T-helper 1 cell treated with Interleukin-12 subunit alpha and Interleukin-12 subunit beta and Interleukin-4 antibody, amounts not matched to agents 30 ng/mL and 1 ng/mL, for 36 hours (primary cell): ENCODE data around the gene TRMT112. TPM values are rescaled to one million over a fixed set of nuclear protein-coding genes. Genes with fewer than 3 reads are reported as not detected.

Source experiments
- intact Hi-C: fragments of 100-400 bp; cut with micrococcal nuclease; formaldehyde crosslinking; loops from one replicate; pipeline ENCODE4 v1.15.1; 2024
- total RNA-seq: library from RNA; stranded (reverse); gene quantifications from 2 replicates; pipeline ENCODE4 v1.2.3, GENCODE V29; 2022

Gene TRMT112
- total RNA-seq, 1 donor from 2014 or later, result 187 TPM

- intact Hi-C loops, result no loop called here
Measured at GRCh38 chr11:64352099-64352994, 35.0 kb upstream of the TRMT112 start.

- intact Hi-C loops, result no loop called here
Measured at GRCh38 chr11:64351136-64351631, 33.8 kb upstream of the TRMT112 start.

- intact Hi-C loops, result no loop called here
Measured at GRCh38 chr11:64349404-64349803, 32.0 kb upstream of the TRMT112 start.

GRCh38 chr11:64349025-64349387 lies 31.6 kb upstream of the TRMT112 start:
- intact Hi-C loops, result no loop called here

- intact Hi-C loops, result no loop called here
Measured at GRCh38 chr11:64348383-64349024, 31.1 kb upstream of the TRMT112 start.

GRCh38 chr11:64347193-64347867 lies 30.0 kb upstream of the TRMT112 start:
- intact Hi-C loops, result no loop called here

- intact Hi-C loops, result no loop called here
Measured at GRCh38 chr11:64344787-64345186, 27.4 kb upstream of the TRMT112 start.

GRCh38 chr11:64343767-64344559 lies 26.6 kb upstream of the TRMT112 start:
- intact Hi-C loops, result loop anchor here (2.0 kb wide), 1 partner anchor 97 kb away; the partner anchor contains the start of gene PPP1R14B

- intact Hi-C loops, result loop anchor here (1.0 to 2.0 kb wide), 2 partner anchors 16 to 96 kb away; partner anchors contain the start of genes PPP1R14B and RPS6KA4
Measured at GRCh38 chr11:64342869-64343745, 25.7 kb upstream of the TRMT112 start.

GRCh38 chr11:64341851-64342791 lies 24.8 kb upstream of the TRMT112 start:
- intact Hi-C loops, result loop anchor here (1.0 to 2.0 kb wide), 4 partner anchors 17 to 101 kb away; partner anchors contain the start of genes FKBP2, PPP1R14B and RPS6KA4

GRCh38 chr11:64341429-64341828 lies 24.1 kb upstream of the TRMT112 start:
- intact Hi-C loops, result loop anchor here (2.0 kb wide), 2 partner anchors 73 to 101 kb away; partner anchors contain the start of gene FKBP2

- intact Hi-C loops, result loop anchor here (1.0 to 2.0 kb wide), 4 partner anchors 23 to 100 kb away; partner anchors contain the start of genes ESRRA, FKBP2 and PRDX5
Measured at GRCh38 chr11:64340671-64341335, 23.4 kb upstream of the TRMT112 start.

- intact Hi-C loops, result loop anchor here (1.0 to 2.0 kb wide), 4 partner anchors 22 to 99 kb away; partner anchors contain the start of genes ESRRA, FKBP2 and PRDX5
Measured at GRCh38 chr11:64339754-64340408, 22.5 kb upstream of the TRMT112 start, which contains the start of gene CCDC88B. Gene CCDC88B (plus strand): TSS chr11:64340204. CDS start chr11:64340267, 63 bp downstream.

- intact Hi-C loops, result no loop called here
Measured at GRCh38 chr11:64339286-64339685, 21.9 kb upstream of the TRMT112 start.

GRCh38 chr11:64338716-64339115 lies 21.4 kb upstream of the TRMT112 start:
- intact Hi-C loops, result no loop called here

GRCh38 chr11:64337538-64338249 lies 20.3 kb upstream of the TRMT112 start:
- intact Hi-C loops, result no loop called here
